ENCODE results near the gene ENAH.

The ENAH gene

GRCh38 chr1:225484657-225485214 is 168.2 kb downstream of the ENAH start:
- Histone ChIP-seq H3K27me3 (ENCODE audit: insufficient read depth, poor library complexity, severe bottlenecking) (no peaks in the 10 kb centered on the region), H3K27ac (replicated peaks) (no peak overlapping the region), H3K4me3 (replicated peaks; ENCODE audit: insufficient read depth, low read length) (no peak overlapping the region)
- TF ChIP-seq SPI1 (IDR thresholded peaks at IDR 0.05; ENCODE audit: borderline replicate concordance, low read depth) (no peak), REST (IDR thresholded peaks at IDR 0.05; ENCODE audit: insufficient replicate concordance, low read depth) (no peak), GABPA (IDR thresholded peaks at IDR 0.05; ENCODE audit: low read depth) (no peak), POLR2AphosphoS5 (IDR thresholded peaks at IDR 0.05; ENCODE audit: low read depth) (no peak), CTCF (IDR thresholded peaks at IDR 0.05; ENCODE audit: insufficient read depth, low read length) (no peak)
- no peak for DNase-seq (ENCODE audit: low read depth in 1 of 2, low spot score in 1 of 2)

GRCh38 chr1:225483818-225484656 is 168.9 kb downstream of the ENAH start:
- no peak overlapping the region for H3K27ac ChIP-seq (replicated peaks)
- no peaks in the 10 kb centered on the region for H3K27me3 ChIP-seq (ENCODE audit: insufficient read depth, poor library complexity, severe bottlenecking)
- no peak overlapping the region for H3K4me3 ChIP-seq (replicated peaks; ENCODE audit: insufficient read depth, low read length)
- TF ChIP-seq GABPA (IDR thresholded peaks at IDR 0.05; ENCODE audit: low read depth) (no peak), REST (IDR thresholded peaks at IDR 0.05; ENCODE audit: insufficient replicate concordance, low read depth) (no peak), POLR2AphosphoS5 (IDR thresholded peaks at IDR 0.05; ENCODE audit: low read depth) (no peak), CTCF (IDR thresholded peaks at IDR 0.05; ENCODE audit: insufficient read depth, low read length) (no peak), SPI1 (IDR thresholded peaks at IDR 0.05; ENCODE audit: borderline replicate concordance, low read depth) (no peak)
- DNase-seq (ENCODE audit: low read depth in 1 of 2, low spot score in 1 of 2), result no peak

GRCh38 chr1:225482421-225482950 is 170.4 kb downstream of the ENAH start:
- no peak for DNase-seq (ENCODE audit: low read depth in 1 of 2, low spot score in 1 of 2)
- Histone ChIP-seq H3K27ac (replicated peaks) (no peak overlapping the region), H3K4me3 (replicated peaks; ENCODE audit: insufficient read depth, low read length) (no peak overlapping the region), H3K27me3 (ENCODE audit: insufficient read depth, poor library complexity, severe bottlenecking) (no peaks in the 10 kb centered on the region)
- no peak for TF ChIP-seq REST (IDR thresholded peaks at IDR 0.05; ENCODE audit: insufficient replicate concordance, low read depth)
- no peak for TF ChIP-seq CTCF (IDR thresholded peaks at IDR 0.05; ENCODE audit: insufficient read depth, low read length)
- TF ChIP-seq POLR2AphosphoS5 (IDR thresholded peaks at IDR 0.05; ENCODE audit: low read depth), result no peak
- TF ChIP-seq SPI1 (IDR thresholded peaks at IDR 0.05; ENCODE audit: borderline replicate concordance, low read depth), result no peak

Data from HL-60 (cell line).